ENCODE measurements around the gene SNRNP48.
A peak's percentile ranks its signal among the peaks of the same experiment; 100 is the strongest.

SNRNP48 gene

GRCh38 chr6:7589949-7590917, at the start of gene SNRNP48:
SNRNP48 (plus strand) TSS chr6:7590198; CDS start chr6:7590258, 60 bp downstream.
- DNase-seq (ENCODE audit: low read depth, low spot score) = peak; percentile 95
- H3K4me3 ChIP-seq (ENCODE audit: low read depth, low read length) = peak within 1 kb of the TSS; percentile 94
- in situ Hi-C loops (cut with HindIII; ENCODE audit: low sequenced_read_pairs) = no loop called here
- TF ChIP-seq CTCF (IDR thresholded peaks at IDR 0.05; ENCODE audit: low read depth, low read length) = no peak

- in situ Hi-C loops (cut with HindIII; ENCODE audit: low sequenced_read_pairs) = no loop called here
- no peak for DNase-seq (ENCODE audit: low read depth, low spot score)
- TF ChIP-seq CTCF (IDR thresholded peaks at IDR 0.05; ENCODE audit: low read depth, low read length) = no peak
- peak overlapping the region; percentile 56 for H3K4me3 ChIP-seq (ENCODE audit: low read depth, low read length)
These were observed 49.4 kb upstream of the SNRNP48 start for GRCh38 chr6:7540595-7540994.

- DNase-seq (ENCODE audit: low read depth, low spot score) = peak; percentile 16
- TF ChIP-seq CTCF (IDR thresholded peaks at IDR 0.05; ENCODE audit: low read depth, low read length) = no peak
- in situ Hi-C loops (cut with HindIII; ENCODE audit: low sequenced_read_pairs) = no loop called here
- H3K4me3 ChIP-seq (ENCODE audit: low read depth, low read length) = peak within 1 kb of the TSS; percentile 56
These were observed 48.6 kb upstream of the SNRNP48 start, which contains the start of gene DSP for GRCh38 chr6:7541175-7542064. DSP (plus strand) TSS chr6:7541671; CDS start chr6:7541916, 245 bp downstream.

- peak overlapping the region; percentile 56 for H3K4me3 ChIP-seq (ENCODE audit: low read depth, low read length)
- peak; percentile 3 for DNase-seq (ENCODE audit: low read depth, low spot score)
- TF ChIP-seq CTCF (IDR thresholded peaks at IDR 0.05; ENCODE audit: low read depth, low read length) = no peak
- in situ Hi-C loops (cut with HindIII; ENCODE audit: low sequenced_read_pairs) = no loop called here
These were observed 47.7 kb upstream of the SNRNP48 start for GRCh38 chr6:7542065-7542873.

GRCh38 chr6:7542874-7543624, 46.9 kb upstream of the SNRNP48 start:
- peak overlapping the region; percentile 56 for H3K4me3 ChIP-seq (ENCODE audit: low read depth, low read length)
- peak; percentile 19 for DNase-seq (ENCODE audit: low read depth, low spot score)
- TF ChIP-seq CTCF (IDR thresholded peaks at IDR 0.05; ENCODE audit: low read depth, low read length) = no peak
- in situ Hi-C loops (cut with HindIII; ENCODE audit: low sequenced_read_pairs) = no loop called here

Data from astrocyte of the spinal cord (primary cell).